K562 (cell line): Measurements from ENCODE around the gene SLC41A3. TPM values are rescaled to one million over a fixed set of nuclear protein-coding genes. Genes with fewer than 3 reads are reported as not detected.

Source experiments
- ATAC-seq: fragments of 200-7000 bp; cut with Tn5 transposase; 3 replicates; pipeline ENCODE4 v1.9.1; 2020; ENCODE audit warnings: moderate library complexity
- BruUV-seq: library from RNA; stranded (reverse); fragments of 400-500 nt; replicated peaks from 2 replicates; lab custom pipeline; 2021; lab: Mats Ljungman, UMichigan
- CTCF ChIA-PET: fragments of 300-600 bp; formaldehyde crosslinking; extraction: SDS; loops from one replicate; lab custom pipeline; 2021; ENCODE audit warnings: low intra/inter-chr PET ratio; lab: Yijun Ruan, JAX
- POLR2A ChIA-PET: fragments of 300-600, 350-650 bp; sonication (Branson Sonifier 250); formaldehyde crosslinking; extraction: SDS; loops from one replicate; lab custom pipeline; 2021; ENCODE audit warnings: antibody characterized with exemption, inconsistent platforms; lab: Yijun Ruan, JAX
- DNase-seq, 4 experiments: peaks; one replicate each; pipeline versions ENCODE4 v3.0.0 to v3.0.0-alpha.2; 2011 to 2018; ENCODE audit warnings: low spot score in 3 of 4, mixed read lengths in 3 of 4; ENCODE audit errors: extremely low read depth in 1 of 4
- FAIRE-seq: peaks from 2 replicates; lab custom pipeline; 2011; peaks lifted over from hg19 to GRCh38; lab: Jason Lieb, UNC
- H2AFZ ChIP-seq: 2 replicates; pipeline ENCODE4 v1.6.0; 2011; ENCODE audit warnings: low read depth, low read length, control low read depth, inconsistent platforms
- H3K27ac ChIP-seq: fragments of 200-600 bp; 3 replicates; pipeline ENCODE4 v1.8.0; 2011; ENCODE audit warnings: low read depth, mild to moderate bottlenecking, control low read depth, inconsistent platforms, low read length, moderate library complexity, mixed read lengths; ENCODE audit errors: extremely low read depth
- H3K27me3 ChIP-seq, 2 experiments: fragments of 300-600 bp in 1 of 2; 2 replicates in 1 of 2; 3 replicates in 1 of 2; pipeline versions ENCODE4 v1.6.0 to v1.8.0; 2011; ENCODE audit warnings: inconsistent platforms in 2 of 2, low read length in 2 of 2, mild to moderate bottlenecking in 1 of 2, mixed read lengths in 1 of 2, moderate library complexity in 1 of 2; ENCODE audit not compliant: control insufficient read depth in 2 of 2, insufficient read depth in 2 of 2
- H3K36me3 ChIP-seq: fragments of 300-600 bp; 3 replicates; pipeline ENCODE4 v1.8.0; 2011; ENCODE audit warnings: mild to moderate bottlenecking, low read length, inconsistent platforms; ENCODE audit not compliant: control insufficient read depth, insufficient read depth
- H3K4me1 ChIP-seq, 2 experiments: fragments of 200-600 bp in 1 of 2; replicated peaks in 1 of 2; 2 replicates in 1 of 2; 3 replicates in 1 of 2; pipeline versions ENCODE4 v1.5.1 to v1.8.0; 2011; ENCODE audit warnings: inconsistent platforms in 2 of 2, low read length in 2 of 2, mild to moderate bottlenecking in 1 of 2, mixed read lengths in 1 of 2, moderate library complexity in 1 of 2; ENCODE audit not compliant: control insufficient read depth in 2 of 2, insufficient read depth in 2 of 2
- H3K4me2 ChIP-seq: 2 replicates; pipeline ENCODE4 v1.6.1; 2011; ENCODE audit warnings: low read length, control low read depth, inconsistent platforms, mixed read lengths; ENCODE audit not compliant: insufficient read depth
- H3K4me3 ChIP-seq: fragments of 200-600 bp; sonication (generic), shearing (Covaris generic); 2 replicates; pipeline ENCODE4 v1.5.1; 2016; ENCODE audit warnings: control low read depth, inconsistent platforms
- H3K79me2 ChIP-seq: fragments of 200-600 bp; 3 replicates; pipeline ENCODE4 v1.8.0; 2011; ENCODE audit warnings: low read length, inconsistent platforms; ENCODE audit not compliant: control insufficient read depth, insufficient read depth
- H3K9ac ChIP-seq, 2 experiments: 2 replicates each; pipeline versions ENCODE4 v1.6.0 to v1.6.1; 2011; ENCODE audit warnings: low read depth in 2 of 2, low read length in 2 of 2, control low read depth in 1 of 2, inconsistent platforms in 1 of 2, mild to moderate bottlenecking in 1 of 2, mixed read lengths in 1 of 2; ENCODE audit not compliant: insufficient read depth in 1 of 2
- H3K9me1 ChIP-seq: one replicate; pipeline ENCODE4 v1.6.0; 2011; ENCODE audit warnings: inconsistent platforms, mild to moderate bottlenecking, low read length, moderate library complexity; ENCODE audit not compliant: control insufficient read depth, insufficient read depth
- H3K9me3 ChIP-seq: replicated peaks from 2 replicates; pipeline ENCODE4 v1.5.1; 2011; ENCODE audit warnings: low read depth, low read length, inconsistent platforms; ENCODE audit not compliant: control insufficient read depth, insufficient read depth
- H4K20me1 ChIP-seq: replicated peaks from 2 replicates; pipeline ENCODE4 v1.6.1; 2011; ENCODE audit warnings: low read length, inconsistent platforms, mixed read lengths; ENCODE audit not compliant: control insufficient read depth, insufficient read depth
- CHD2 ChIP-seq: IDR thresholded peaks from 2 replicates; pipeline ENCODE4 v1.6.1; 2011; ENCODE audit warnings: low read depth, low read length
- FOXA3 ChIP-seq, 2 experiments: fragments of 450-650 bp in 1 of 2; sonication (generic) in 1 of 2; formaldehyde crosslinking; IDR thresholded peaks in 1 of 2; conservative IDR thresholded peaks in 1 of 2; 2 replicates each; pipeline versions ENCODE4 v1.4.0 to v1.8.0; 2020 to 2022; ENCODE audit warnings: mild to moderate bottlenecking in 2 of 2, missing genetic modification reagents in 1 of 2
- FOXP1 ChIP-seq: sonication (generic); formaldehyde crosslinking; IDR thresholded peaks from 2 replicates; pipeline ENCODE4 v1.8.0; 2022; ENCODE audit warnings: mild to moderate bottlenecking, missing genetic modification reagents
- JUN ChIP-seq, 2 experiments: sonication (generic) in 1 of 2; formaldehyde crosslinking in 1 of 2; IDR thresholded peaks; 2 replicates each; pipeline versions ENCODE4 v1.6.1 to v1.8.0; 2012 to 2022; ENCODE audit warnings: borderline replicate concordance in 2 of 2, mild to moderate bottlenecking in 2 of 2, improper control_type of control experiment in 1 of 2, low read depth in 1 of 2, low read length in 1 of 2, missing genetic modification reagents in 1 of 2
- KAT7 ChIP-seq: sonication (generic); formaldehyde crosslinking; IDR thresholded peaks from 2 replicates; pipeline ENCODE4 v1.8.0; 2022; ENCODE audit warnings: missing genetic modification reagents, mild to moderate bottlenecking, borderline replicate concordance
- NBN ChIP-seq: fragments of 450-650 bp; IDR thresholded peaks from 2 replicates; pipeline ENCODE4 v1.6.1; 2016; ENCODE audit warnings: low read depth, mild to moderate bottlenecking
- PRPF4 ChIP-seq: fragments of 200-400 bp; formaldehyde crosslinking; IDR thresholded peaks from one replicate; pipeline ENCODE4 v1.6.1; 2017; ENCODE audit warnings: low read length, low read depth, mild to moderate bottlenecking; ENCODE audit not compliant: insufficient read depth, poor library complexity, severe bottlenecking
- SP2 ChIP-seq: IDR thresholded peaks from 2 replicates; pipeline ENCODE4 v1.6.1; 2011; ENCODE audit warnings: mild to moderate bottlenecking, low read depth, low read length, moderate library complexity; ENCODE audit not compliant: poor library complexity, severe bottlenecking; ENCODE audit errors: extremely low read depth
- TEAD2 ChIP-seq: fragments of 450-650 bp; IDR thresholded peaks from 2 replicates; pipeline ENCODE4 v1.6.1; 2016; ENCODE audit warnings: missing genetic modification characterization, control low read depth, missing compliant biosample characterization
- WGBS: fragments of 100-300 bp; shearing (Covaris generic); methylation state at CpG from one replicate; pipeline ENCODE4 v1.1.6; 2016; ENCODE audit warnings: low coverage, mixed read lengths; ENCODE audit not compliant: insufficient coverage; ENCODE audit errors: missing lambda C conversion rate; 5-methylcytosine and 5-hydroxymethylcytosine counted together
- in situ Hi-C: fragments of 300-500 bp; cut with MboI; formaldehyde crosslinking; loops from 4 replicates; pipeline ENCODE4 v1.15.0; 2018; ENCODE audit warnings: inconsistent platforms, mixed read lengths
- intact Hi-C: fragments of 100-400 bp; cut with micrococcal nuclease; formaldehyde crosslinking; loops from 2 replicates; pipeline ENCODE4 v1.14.2; 2022
- polyA plus RNA-seq, 8 experiments: library from polyadenylated mRNA; depleted of rRNA in 4 of 8; stranded (reverse) in 5 of 8; unstranded in 3 of 8; fragments of >200 nt; fragmentation: Nextera tagmentation in 2 of 8; fragmentation: Illumina TruSeq in 1 of 8; extraction: Ambion mirVana in 2 of 8; extraction: Trizol in 1 of 8; gene quantifications; 2 replicates each; pipeline versions ENCODE4 v1.2.1 to v1.2.3, GENCODE V29; 2011 to 2014; ENCODE audit warnings: inconsistent platforms in 1 of 8, missing spikeins in 1 of 8
- total RNA-seq, 7 experiments: library from RNA; depleted of rRNA in 6 of 7; stranded (reverse); fragments of >200 nt in 6 of 7; fragmentation: Illumina TruSeq in 2 of 7; extraction: Trizol in 2 of 7; gene quantifications; 2 replicates each; pipeline versions ENCODE4 v1.2.1 to v1.2.3, GENCODE V29; 2011 to 2021; ENCODE audit warnings: low replicate concordance in 1 of 7
- TF ChIP-seq, protein P1 (sequence below): fragments of 450-650 bp; IDR thresholded peaks from 2 replicates; pipeline ENCODE4 v1.6.1; 2016
- TF ChIP-seq, protein P2 (sequence below): fragments of 450-650 bp; IDR thresholded peaks from 2 replicates; pipeline ENCODE4 v1.6.1; 2017; ENCODE audit warnings: antibody characterized with exemption, mild to moderate bottlenecking
- TF ChIP-seq, protein P3 (sequence below): fragments of 450-650 bp; formaldehyde crosslinking; IDR thresholded peaks from 2 replicates; pipeline ENCODE4 v1.4.0; 2020; ENCODE audit warnings: mild to moderate bottlenecking, mixed read lengths

The SLC41A3 gene
- total and polyA plus RNA-seq, 9 of the 15 experiments (the other 6 are each of a cell fraction or from before 2014, with no cell fraction given): 4.1 to 20.7 (median 11.2) TPM

DNA sequence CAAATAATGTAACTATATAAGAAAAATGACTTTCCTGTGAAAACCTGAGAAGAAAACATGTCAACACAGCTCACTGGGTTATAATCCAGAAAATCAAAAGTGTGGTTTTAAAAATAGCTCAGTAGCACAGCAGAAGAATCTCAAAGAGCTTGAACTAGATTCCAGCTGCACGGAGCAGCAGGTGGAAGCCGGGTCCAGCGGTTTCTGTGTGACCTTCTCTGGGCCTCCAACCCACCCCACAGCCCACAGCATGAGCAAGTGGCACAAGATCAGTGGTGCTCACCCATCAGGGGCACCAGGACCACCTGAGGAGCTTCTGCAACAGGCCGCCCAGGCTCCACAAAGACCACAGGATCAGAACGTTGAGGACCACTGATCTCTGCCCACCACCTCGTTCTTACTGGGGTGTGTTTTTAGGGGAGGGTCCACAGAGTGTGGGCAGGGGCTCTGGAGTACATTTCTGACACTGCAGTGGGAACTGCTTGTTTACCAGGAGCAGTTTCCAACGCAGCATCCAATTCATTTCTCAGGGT lies 23.2 kb downstream of the SLC41A3 start (continued):
- TF ChIP-seq PRPF4 (no peak), FOXA3 (CRISPR knock-in tag; conservative IDR thresholded peaks at IDR 0.05 in 1 of 2, IDR thresholded peaks at IDR 0.05 in 1 of 2) (no peak), SP2 (no peak)

DNA sequence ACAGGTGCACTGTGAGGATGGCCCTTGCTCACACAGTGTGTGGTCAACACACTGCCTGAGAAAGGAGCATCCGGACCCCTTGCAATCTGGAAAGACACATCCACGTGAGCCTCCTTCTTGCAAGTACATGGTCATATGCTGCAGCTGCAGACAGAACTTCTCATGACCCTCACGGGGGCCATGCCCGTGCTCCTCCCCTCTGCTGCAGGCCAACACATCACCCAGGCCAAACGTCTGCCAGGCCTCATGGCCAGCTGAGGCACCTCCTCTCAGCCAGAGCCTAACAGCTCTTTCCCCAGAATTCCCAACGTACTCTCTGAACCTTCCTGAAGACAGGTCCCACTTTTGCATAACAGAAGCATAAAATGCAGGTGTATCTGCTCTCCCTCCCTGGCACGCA lies 25.3 kb downstream of the SLC41A3 start:
- intact Hi-C loops (no loop called here), in situ Hi-C loops (no loop called here)
- POLR2A ChIA-PET: no interaction called here
- Histone ChIP-seq H4K20me1 (no peaks in the 10 kb centered on the region), H2AFZ (no peak overlapping the region), H3K4me3 (no peak overlapping the region), H3K79me2 (no peaks in the 10 kb centered on the region), H3K36me3 (no peaks in the 10 kb centered on the region), H3K9me3 (no peaks in the 10 kb centered on the region), H3K27me3 (no peaks in the 10 kb centered on the region), H3K4me2 (no peak overlapping the region), H3K27ac (no peak overlapping the region), H3K4me1 (peaks cover 10% of the 10 kb centered on the region in 2 experiments; a peak in 4 of 5 replicates), H3K9me1 (no peaks in the 10 kb centered on the region), H3K9ac (no peak overlapping the region)
- no TSS peak for BruUV-seq
- CTCF ChIA-PET: no interaction called here
- 33% methylated on average over 6 of the region's 7 CpGs for WGBS
- DNase-seq: no peak
- TF ChIP-seq JUN (IDR thresholded peaks at IDR 0.05; ENCODE audit: borderline replicate concordance, low read depth, low read length) (no peak), JUN (CRISPR knock-in tag; IDR thresholded peaks at IDR 0.05; ENCODE audit: borderline replicate concordance) (no peak), CHD2 (no peak), KAT7 (no peak), FOXP1 (CRISPR knock-in tag) (no peak), TEAD2 (tag) (no peak), NBN (no peak)
- TF ChIP-seq, protein P1, sequence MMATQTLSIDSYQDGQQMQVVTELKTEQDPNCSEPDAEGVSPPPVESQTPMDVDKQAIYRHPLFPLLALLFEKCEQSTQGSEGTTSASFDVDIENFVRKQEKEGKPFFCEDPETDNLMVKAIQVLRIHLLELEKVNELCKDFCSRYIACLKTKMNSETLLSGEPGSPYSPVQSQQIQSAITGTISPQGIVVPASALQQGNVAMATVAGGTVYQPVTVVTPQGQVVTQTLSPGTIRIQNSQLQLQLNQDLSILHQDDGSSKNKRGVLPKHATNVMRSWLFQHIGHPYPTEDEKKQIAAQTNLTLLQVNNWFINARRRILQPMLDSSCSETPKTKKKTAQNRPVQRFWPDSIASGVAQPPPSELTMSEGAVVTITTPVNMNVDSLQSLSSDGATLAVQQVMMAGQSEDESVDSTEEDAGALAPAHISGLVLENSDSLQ: no peak
- TF ChIP-seq, protein P2, sequence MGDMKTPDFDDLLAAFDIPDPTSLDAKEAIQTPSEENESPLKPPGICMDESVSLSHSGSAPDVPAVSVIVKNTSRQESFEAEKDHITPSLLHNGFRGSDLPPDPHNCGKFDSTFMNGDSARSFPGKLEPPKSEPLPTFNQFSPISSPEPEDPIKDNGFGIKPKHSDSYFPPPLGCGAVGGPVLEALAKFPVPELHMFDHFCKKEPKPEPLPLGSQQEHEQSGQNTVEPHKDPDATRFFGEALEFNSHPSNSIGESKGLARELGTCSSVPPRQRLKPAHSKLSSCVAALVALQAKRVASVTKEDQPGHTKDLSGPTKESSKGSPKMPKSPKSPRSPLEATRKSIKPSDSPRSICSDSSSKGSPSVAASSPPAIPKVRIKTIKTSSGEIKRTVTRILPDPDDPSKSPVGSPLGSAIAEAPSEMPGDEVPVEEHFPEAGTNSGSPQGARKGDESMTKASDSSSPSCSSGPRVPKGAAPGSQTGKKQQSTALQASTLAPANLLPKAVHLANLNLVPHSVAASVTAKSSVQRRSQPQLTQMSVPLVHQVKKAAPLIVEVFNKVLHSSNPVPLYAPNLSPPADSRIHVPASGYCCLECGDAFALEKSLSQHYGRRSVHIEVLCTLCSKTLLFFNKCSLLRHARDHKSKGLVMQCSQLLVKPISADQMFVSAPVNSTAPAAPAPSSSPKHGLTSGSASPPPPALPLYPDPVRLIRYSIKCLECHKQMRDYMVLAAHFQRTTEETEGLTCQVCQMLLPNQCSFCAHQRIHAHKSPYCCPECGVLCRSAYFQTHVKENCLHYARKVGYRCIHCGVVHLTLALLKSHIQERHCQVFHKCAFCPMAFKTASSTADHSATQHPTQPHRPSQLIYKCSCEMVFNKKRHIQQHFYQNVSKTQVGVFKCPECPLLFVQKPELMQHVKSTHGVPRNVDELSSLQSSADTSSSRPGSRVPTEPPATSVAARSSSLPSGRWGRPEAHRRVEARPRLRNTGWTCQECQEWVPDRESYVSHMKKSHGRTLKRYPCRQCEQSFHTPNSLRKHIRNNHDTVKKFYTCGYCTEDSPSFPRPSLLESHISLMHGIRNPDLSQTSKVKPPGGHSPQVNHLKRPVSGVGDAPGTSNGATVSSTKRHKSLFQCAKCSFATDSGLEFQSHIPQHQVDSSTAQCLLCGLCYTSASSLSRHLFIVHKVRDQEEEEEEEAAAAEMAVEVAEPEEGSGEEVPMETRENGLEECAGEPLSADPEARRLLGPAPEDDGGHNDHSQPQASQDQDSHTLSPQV: no peak
- TF ChIP-seq, protein P3, sequence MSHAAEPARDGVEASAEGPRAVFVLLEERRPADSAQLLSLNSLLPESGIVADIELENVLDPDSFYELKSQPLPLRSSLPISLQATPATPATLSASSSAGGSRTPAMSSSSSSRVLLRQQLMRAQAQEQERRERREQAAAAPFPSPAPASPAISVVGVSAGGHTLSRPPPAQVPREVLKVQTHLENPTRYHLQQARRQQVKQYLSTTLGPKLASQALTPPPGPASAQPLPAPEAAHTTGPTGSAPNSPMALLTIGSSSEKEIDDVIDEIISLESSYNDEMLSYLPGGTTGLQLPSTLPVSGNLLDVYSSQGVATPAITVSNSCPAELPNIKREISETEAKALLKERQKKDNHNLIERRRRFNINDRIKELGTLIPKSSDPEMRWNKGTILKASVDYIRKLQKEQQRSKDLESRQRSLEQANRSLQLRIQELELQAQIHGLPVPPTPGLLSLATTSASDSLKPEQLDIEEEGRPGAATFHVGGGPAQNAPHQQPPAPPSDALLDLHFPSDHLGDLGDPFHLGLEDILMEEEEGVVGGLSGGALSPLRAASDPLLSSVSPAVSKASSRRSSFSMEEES (CRISPR knock-in tag): no peak
- ATAC-seq: no peak
- no peak for FAIRE-seq
